H9 (cell line): ENCODE results near the gene NHS. TPM values are rescaled to one million over a fixed set of nuclear protein-coding genes. Genes with fewer than 3 reads are reported as not detected.

Experiments used
- DNase-seq: peaks from one replicate; pipeline ENCODE4 v3.0.0-alpha.2; 2017
- H2AFZ ChIP-seq: one replicate; pipeline ENCODE4 v1.6.1; 2013; ENCODE audit warnings: mild to moderate bottlenecking, low read length, control low read depth, moderate library complexity
- H2AK5ac ChIP-seq: 2 replicates; pipeline ENCODE4 v1.6.1; 2013; ENCODE audit warnings: low read length, control low read depth, mixed read lengths; ENCODE audit not compliant: insufficient read length
- H2BK120ac ChIP-seq: one replicate; pipeline ENCODE4 v1.6.1; 2013; ENCODE audit warnings: low read depth, mild to moderate bottlenecking, low read length, control low read depth, inconsistent platforms; ENCODE audit not compliant: poor library complexity, severe bottlenecking
- H2BK12ac ChIP-seq: 2 replicates; pipeline ENCODE4 v1.6.1; 2013; ENCODE audit warnings: low read length, control low read depth, mixed read lengths, low read depth; ENCODE audit not compliant: insufficient read length
- H2BK15ac ChIP-seq: 2 replicates; pipeline ENCODE4 v1.6.1; 2013; ENCODE audit warnings: low read depth, low read length, control low read depth
- H2BK20ac ChIP-seq: one replicate; pipeline ENCODE4 v1.6.1; 2013; ENCODE audit warnings: low read depth, mild to moderate bottlenecking, low read length, control low read depth, inconsistent platforms; ENCODE audit not compliant: poor library complexity, severe bottlenecking
- H2BK5ac ChIP-seq: 2 replicates; pipeline ENCODE4 v1.6.1; 2013; ENCODE audit warnings: low read length, control low read depth, mixed read lengths; ENCODE audit not compliant: insufficient read length
- H3K14ac ChIP-seq: 2 replicates; pipeline ENCODE4 v1.6.1; 2013; ENCODE audit warnings: low read length, control low read depth; ENCODE audit not compliant: insufficient read depth
- H3K18ac ChIP-seq: 2 replicates; pipeline ENCODE4 v1.6.1; 2013; ENCODE audit warnings: low read depth, mild to moderate bottlenecking, mixed read lengths, low read length, control low read depth; ENCODE audit not compliant: insufficient read length
- H3K23ac ChIP-seq: 2 replicates; pipeline ENCODE4 v1.6.1; 2013; ENCODE audit warnings: low read length, control low read depth, mixed read lengths, low read depth; ENCODE audit not compliant: insufficient read length
- H3K23me2 ChIP-seq: 2 replicates; pipeline ENCODE4 v1.6.1; 2013; ENCODE audit warnings: low read depth, mild to moderate bottlenecking, mixed read lengths, low read length, control low read depth; ENCODE audit not compliant: insufficient read length, poor library complexity, severe bottlenecking
- H3K27ac ChIP-seq: 2 replicates; pipeline ENCODE4 v1.5.1; 2013; ENCODE audit warnings: low read length, control low read depth, mixed read lengths, low read depth; ENCODE audit not compliant: insufficient read length
- H3K27me3 ChIP-seq: 2 replicates; pipeline ENCODE4 v1.6.1; 2013; ENCODE audit warnings: low read length, control low read depth, inconsistent platforms; ENCODE audit not compliant: insufficient read depth
- H3K4ac ChIP-seq: 2 replicates; pipeline ENCODE4 v1.6.1; 2013; ENCODE audit warnings: low read depth, mild to moderate bottlenecking, control low read depth, inconsistent platforms, low read length, moderate library complexity
- H3K4me1 ChIP-seq: 2 replicates; pipeline ENCODE4 v1.6.1; 2013; ENCODE audit warnings: low read length, control low read depth, inconsistent platforms; ENCODE audit not compliant: insufficient read depth
- H3K4me2 ChIP-seq: 2 replicates; pipeline ENCODE4 v1.6.1; 2013; ENCODE audit warnings: low read length, control low read depth, mixed read lengths; ENCODE audit not compliant: insufficient read length, insufficient read depth
- H3K56ac ChIP-seq: 2 replicates; pipeline ENCODE4 v1.6.1; 2013; ENCODE audit warnings: low read depth, mild to moderate bottlenecking, mixed read lengths, low read length, control low read depth; ENCODE audit not compliant: insufficient read length
- H3K79me1 ChIP-seq: 2 replicates; pipeline ENCODE4 v1.6.1; 2013; ENCODE audit warnings: low read depth, mild to moderate bottlenecking, moderate library complexity, low read length, control low read depth, inconsistent platforms; ENCODE audit not compliant: insufficient read depth, poor library complexity, severe bottlenecking
- H3K79me2 ChIP-seq: 2 replicates; pipeline ENCODE4 v1.6.1; 2013; ENCODE audit warnings: low read length, control low read depth, inconsistent platforms; ENCODE audit not compliant: insufficient read depth
- H3K9ac ChIP-seq: 2 replicates; pipeline ENCODE4 v1.6.1; 2013; ENCODE audit warnings: low read length, control low read depth, mixed read lengths; ENCODE audit not compliant: insufficient read length; ENCODE audit errors: extremely low read depth
- H3K9me3 ChIP-seq: one replicate; pipeline ENCODE4 v1.6.1; 2013; ENCODE audit warnings: low read depth, low read length, inconsistent platforms; ENCODE audit not compliant: control insufficient read depth
- H3T11ph ChIP-seq: one replicate; pipeline ENCODE4 v1.6.1; 2013; ENCODE audit warnings: mild to moderate bottlenecking, low read length, control low read depth, inconsistent platforms
- H4K20me1 ChIP-seq: one replicate; pipeline ENCODE4 v1.6.1; 2013; ENCODE audit not compliant: control insufficient read depth, insufficient read length, insufficient read depth
- H4K5ac ChIP-seq: 2 replicates; pipeline ENCODE4 v1.6.1; 2013; ENCODE audit warnings: low read depth, mild to moderate bottlenecking, mixed read lengths, low read length, control low read depth; ENCODE audit not compliant: insufficient read length
- H4K8ac ChIP-seq: replicated peaks from 2 replicates; pipeline ENCODE4 v1.6.1; 2013; ENCODE audit warnings: low read length, control low read depth, mixed read lengths, low read depth; ENCODE audit not compliant: insufficient read length
- H4K91ac ChIP-seq: 2 replicates; pipeline ENCODE4 v1.6.1; 2013; ENCODE audit warnings: low read depth, mild to moderate bottlenecking, moderate library complexity, mixed read lengths, low read length, control low read depth; ENCODE audit not compliant: insufficient read length
- H3K27ac Mint-ChIP-seq, 3 experiments: 2 replicates in 2 of 3; 3 replicates in 1 of 3; pipeline ENCODE4 v1.8.0; 2020 to 2021; ENCODE audit warnings: mixed read lengths in 3 of 3, mild to moderate bottlenecking in 1 of 3, moderate library complexity in 1 of 3
- H3K27me3 Mint-ChIP-seq: 2 replicates; pipeline ENCODE4 v1.8.0; 2021; ENCODE audit warnings: low read depth, mild to moderate bottlenecking, moderate library complexity, mixed read lengths
- H3K36me3 Mint-ChIP-seq, 3 experiments: 2 replicates in 2 of 3; 3 replicates in 1 of 3; pipeline ENCODE4 v1.8.0; 2020 to 2021; ENCODE audit warnings: low read depth in 3 of 3, mixed read lengths in 3 of 3; ENCODE audit not compliant: insufficient read depth in 1 of 3
- H3K4me1 Mint-ChIP-seq, 2 experiments: 2 replicates each; pipeline ENCODE4 v1.8.0; 2020; ENCODE audit warnings: mixed read lengths in 2 of 2
- H3K4me3 Mint-ChIP-seq, 2 experiments: 2 replicates in 1 of 2; 3 replicates in 1 of 2; pipeline ENCODE4 v1.8.0; 2020 to 2021; ENCODE audit warnings: mild to moderate bottlenecking in 2 of 2, mixed read lengths in 2 of 2, moderate library complexity in 1 of 2
- H3K9me3 Mint-ChIP-seq, 2 experiments: 2 replicates in 1 of 2; 3 replicates in 1 of 2; pipeline ENCODE4 v1.8.0; 2020; ENCODE audit warnings: mild to moderate bottlenecking in 2 of 2, mixed read lengths in 2 of 2, moderate library complexity in 1 of 2
- WGBS: extraction: QIAGEN DNeasy Blood & Tissue Kit; methylation state at CpG from one replicate; pipeline ENCODE4 v1.1.7; 2013; ENCODE audit warnings: missing lambda C conversion rate, low lambda C conversion rate, mixed read lengths; ENCODE audit not compliant: insufficient read length; ENCODE audit errors: extremely low coverage; 5-methylcytosine and 5-hydroxymethylcytosine counted together
- total RNA-seq: library from RNA; stranded (reverse); gene quantifications from 2 replicates; pipeline ENCODE4 v1.2.1, GENCODE V29; 2021
- TF ChIP-seq, protein P1 (sequence below): fragments of 200-600 bp; sonication (generic); conservative IDR thresholded peaks from 3 replicates; pipeline ENCODE4 v1.8.0; 2021; ENCODE audit warnings: antibody characterized with exemption, mild to moderate bottlenecking

The NHS gene
- total RNA-seq, 1 experiment from 2014 or later, result 8.7 TPM

DNA sequence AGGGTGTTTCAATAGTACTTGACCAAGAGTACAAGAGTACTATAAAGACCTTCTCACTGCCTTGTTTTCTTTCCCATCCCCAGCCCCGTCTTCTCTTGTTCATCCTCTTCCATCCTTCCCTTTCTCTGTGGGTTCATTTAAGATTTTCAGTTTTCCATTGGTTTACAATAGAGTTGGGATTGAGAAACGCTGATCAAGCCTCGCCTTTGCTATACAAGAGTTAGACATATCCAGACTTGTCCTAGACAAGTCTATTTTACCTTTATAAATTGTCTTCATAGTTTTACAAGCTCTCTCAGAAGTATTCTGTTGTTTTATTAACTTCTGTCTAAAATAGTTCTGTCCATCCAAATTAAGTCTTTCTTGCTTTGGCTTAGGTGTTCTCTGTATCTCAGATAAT lies 332.7 kb downstream of the NHS start:
- Mint-ChIP-seq H3K36me3 (no peaks in the 10 kb centered on the region; a peak in 2 of 7 replicates), H3K4me3 (no peak overlapping the region), H3K9me3 (no peaks in the 10 kb centered on the region), H3K27ac (no peak overlapping the region), H3K4me1 (no peaks in the 10 kb centered on the region), H3K27me3 (peaks cover 3% of the 10 kb centered on the region)
- no peak for DNase-seq
- no peak overlapping the region for H2AFZ ChIP-seq
- H2BK120ac ChIP-seq, result no peak overlapping the region
- TF ChIP-seq, protein P1, sequence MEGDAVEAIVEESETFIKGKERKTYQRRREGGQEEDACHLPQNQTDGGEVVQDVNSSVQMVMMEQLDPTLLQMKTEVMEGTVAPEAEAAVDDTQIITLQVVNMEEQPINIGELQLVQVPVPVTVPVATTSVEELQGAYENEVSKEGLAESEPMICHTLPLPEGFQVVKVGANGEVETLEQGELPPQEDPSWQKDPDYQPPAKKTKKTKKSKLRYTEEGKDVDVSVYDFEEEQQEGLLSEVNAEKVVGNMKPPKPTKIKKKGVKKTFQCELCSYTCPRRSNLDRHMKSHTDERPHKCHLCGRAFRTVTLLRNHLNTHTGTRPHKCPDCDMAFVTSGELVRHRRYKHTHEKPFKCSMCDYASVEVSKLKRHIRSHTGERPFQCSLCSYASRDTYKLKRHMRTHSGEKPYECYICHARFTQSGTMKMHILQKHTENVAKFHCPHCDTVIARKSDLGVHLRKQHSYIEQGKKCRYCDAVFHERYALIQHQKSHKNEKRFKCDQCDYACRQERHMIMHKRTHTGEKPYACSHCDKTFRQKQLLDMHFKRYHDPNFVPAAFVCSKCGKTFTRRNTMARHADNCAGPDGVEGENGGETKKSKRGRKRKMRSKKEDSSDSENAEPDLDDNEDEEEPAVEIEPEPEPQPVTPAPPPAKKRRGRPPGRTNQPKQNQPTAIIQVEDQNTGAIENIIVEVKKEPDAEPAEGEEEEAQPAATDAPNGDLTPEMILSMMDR, result no peak
- no peak overlapping the region for H3K27ac ChIP-seq
- no peaks in the 10 kb centered on the region for H3K79me1 ChIP-seq
- H2AK5ac ChIP-seq, result no peak overlapping the region
- H2BK5ac ChIP-seq, result no peak overlapping the region
- no peaks in the 10 kb centered on the region for H3K79me2 ChIP-seq
- WGBS, result no CpG with 5 or more reads among the region's 3 CpGs
- no peak overlapping the region for H4K91ac ChIP-seq
- no peak overlapping the region for H3K9ac ChIP-seq
- no peak overlapping the region for H4K8ac ChIP-seq
- H4K20me1 ChIP-seq, result no peaks in the 10 kb centered on the region
- no peak overlapping the region for H3K4me2 ChIP-seq
- no peaks in the 10 kb centered on the region for H3K23me2 ChIP-seq
- H3K56ac ChIP-seq, result no peak overlapping the region
- no peak overlapping the region for H3K14ac ChIP-seq
- no peak overlapping the region for H2BK15ac ChIP-seq
- H3K4me1 ChIP-seq, result no peaks in the 10 kb centered on the region
- no peak overlapping the region for H3T11ph ChIP-seq
- H3K27me3 ChIP-seq, result no peaks in the 10 kb centered on the region
- no peak overlapping the region for H4K5ac ChIP-seq
- H2BK20ac ChIP-seq, result no peak overlapping the region
- H3K23ac ChIP-seq, result no peak overlapping the region
- H2BK12ac ChIP-seq, result no peak overlapping the region
- H3K18ac ChIP-seq, result no peak overlapping the region
- no peaks in the 10 kb centered on the region for H3K9me3 ChIP-seq
- no peak overlapping the region for H3K4ac ChIP-seq
